Thyroid gland (tissue), 4 donors: ENCODE measurements around the gene ELFN2. TPM values are rescaled to one million over a fixed set of nuclear protein-coding genes. Genes with fewer than 3 reads are reported as not detected.

ENCODE experiments used
- DNase-seq, 2 donors: peaks; one replicate each; pipeline ENCODE4 v3.0.0-alpha.2; 2019
- H3K27ac ChIP-seq, 3 donors: fragments of 200-600 bp; sonication (generic); 1 replicate in 2 of 3; 2 replicates in 1 of 3; pipeline ENCODE4 v1.5.1; 2016 to 2019; ENCODE audit warnings: mild to moderate bottlenecking in 1 of 3, moderate library complexity in 1 of 3
- H3K27me3 ChIP-seq: fragments of 200-600 bp; sonication (generic); one replicate; pipeline ENCODE4 v1.5.1; 2019
- H3K36me3 ChIP-seq, 2 donors: fragments of 200-600 bp; sonication (generic); one replicate each; pipeline ENCODE4 v1.5.1; 2016 to 2019
- H3K4me1 ChIP-seq, 2 donors: fragments of 200-600 bp; sonication (generic); one replicate each; pipeline ENCODE4 v1.5.1; 2017 to 2019
- H3K4me3 ChIP-seq, 3 donors: fragments of 200-600 bp; sonication (generic); replicated peaks in 1 of 3; 1 replicate in 2 of 3; 2 replicates in 1 of 3; pipeline ENCODE4 v1.5.1; 2016; ENCODE audit warnings: mild to moderate bottlenecking in 1 of 3
- H3K9me3 ChIP-seq: fragments of 200-600 bp; sonication (generic); one replicate; pipeline ENCODE4 v1.5.1; 2017
- CTCF ChIP-seq, 6 experiments: fragments of 200-600 bp in 3 of 6; fragments of 450-650 bp in 3 of 6; sonication (generic) in 3 of 6; IDR thresholded peaks; one replicate each; pipeline ENCODE4 v1.5.1; 2016 to 2019; ENCODE audit warnings: antibody characterized with exemption in 6 of 6, mild to moderate bottlenecking in 2 of 6, inconsistent platforms in 1 of 6, moderate library complexity in 1 of 6
- POLR2A ChIP-seq, 2 donors: fragments of 450-650 bp; IDR thresholded peaks; one replicate each; pipeline ENCODE4 v1.6.1; 2017; ENCODE audit warnings: antibody characterized with exemption in 2 of 2, mild to moderate bottlenecking in 2 of 2, moderate library complexity in 1 of 2
- WGBS, 2 donors: methylation state at CpG; one replicate each; pipeline ENCODE4 v1.1.5; 2017; 5-methylcytosine and 5-hydroxymethylcytosine counted together
- intact Hi-C: fragments of 100-400 bp; cut with DNase I; formaldehyde crosslinking; loops from one replicate; pipeline ENCODE4 v1.15.1; 2023
- total RNA-seq, 4 donors: library from RNA; depleted of rRNA; stranded (reverse); fragments of >200 nt; gene quantifications; one replicate each; pipeline ENCODE4 v1.2.3, GENCODE V29; 2016

ELFN2 gene
- total RNA-seq, 4 donors from 2014 or later, result 0.05 TPM; not detected in 3

DNA sequence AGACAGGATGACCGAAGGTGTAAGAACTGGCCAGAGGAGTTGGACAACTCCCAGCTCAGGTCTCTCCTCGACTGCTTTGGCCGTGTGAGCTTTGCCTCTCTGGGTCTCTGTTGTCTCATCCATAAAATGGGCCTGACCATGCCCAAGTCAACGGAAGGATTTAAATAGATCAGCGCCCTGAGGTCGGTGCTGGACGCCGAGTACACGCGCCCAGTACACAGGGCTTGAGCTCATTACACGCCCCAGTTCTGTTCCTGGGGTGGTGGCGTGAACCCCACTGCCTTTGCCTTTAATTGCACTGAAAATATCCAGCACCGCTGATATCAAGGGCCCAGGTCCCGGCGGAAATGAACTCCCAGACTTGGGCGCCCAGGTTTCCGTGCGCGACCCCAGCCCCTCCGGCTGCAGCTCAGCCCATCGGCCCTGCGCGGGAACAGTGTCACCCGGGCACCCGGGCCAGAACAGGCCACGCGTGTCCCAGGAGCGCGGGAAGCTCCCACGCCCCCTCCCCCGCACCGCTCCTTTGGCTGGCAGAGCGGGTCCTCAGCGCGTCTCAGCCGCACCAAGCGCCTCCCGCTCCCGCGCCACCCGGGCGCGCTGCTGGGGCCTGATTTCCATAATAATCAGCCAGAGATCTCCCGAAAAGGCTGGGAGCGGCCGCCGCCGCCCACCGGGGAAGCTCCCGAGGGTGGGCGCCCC lies 102.8 kb downstream of the ELFN2 start:
- H3K27ac ChIP-seq, result no peak overlapping the region
- H3K36me3 ChIP-seq, result no peaks in the 10 kb centered on the region
- 11 to 20% methylated on average over 4 to 37 of the region's 51 CpGs for WGBS, 2 donors
- H3K27me3 ChIP-seq, result peaks cover 17% of the 10 kb centered on the region
- intact Hi-C loops, result no loop called here
- TF ChIP-seq CTCF (IDR thresholded peaks at IDR 0.05) (no peak), POLR2A (IDR thresholded peaks at IDR 0.05) (no peak)
- no peaks in the 10 kb centered on the region for H3K4me1 ChIP-seq
- H3K4me3 ChIP-seq, result no peak overlapping the region
- DNase-seq, result no peak
- no peaks in the 10 kb centered on the region for H3K9me3 ChIP-seq

DNA sequence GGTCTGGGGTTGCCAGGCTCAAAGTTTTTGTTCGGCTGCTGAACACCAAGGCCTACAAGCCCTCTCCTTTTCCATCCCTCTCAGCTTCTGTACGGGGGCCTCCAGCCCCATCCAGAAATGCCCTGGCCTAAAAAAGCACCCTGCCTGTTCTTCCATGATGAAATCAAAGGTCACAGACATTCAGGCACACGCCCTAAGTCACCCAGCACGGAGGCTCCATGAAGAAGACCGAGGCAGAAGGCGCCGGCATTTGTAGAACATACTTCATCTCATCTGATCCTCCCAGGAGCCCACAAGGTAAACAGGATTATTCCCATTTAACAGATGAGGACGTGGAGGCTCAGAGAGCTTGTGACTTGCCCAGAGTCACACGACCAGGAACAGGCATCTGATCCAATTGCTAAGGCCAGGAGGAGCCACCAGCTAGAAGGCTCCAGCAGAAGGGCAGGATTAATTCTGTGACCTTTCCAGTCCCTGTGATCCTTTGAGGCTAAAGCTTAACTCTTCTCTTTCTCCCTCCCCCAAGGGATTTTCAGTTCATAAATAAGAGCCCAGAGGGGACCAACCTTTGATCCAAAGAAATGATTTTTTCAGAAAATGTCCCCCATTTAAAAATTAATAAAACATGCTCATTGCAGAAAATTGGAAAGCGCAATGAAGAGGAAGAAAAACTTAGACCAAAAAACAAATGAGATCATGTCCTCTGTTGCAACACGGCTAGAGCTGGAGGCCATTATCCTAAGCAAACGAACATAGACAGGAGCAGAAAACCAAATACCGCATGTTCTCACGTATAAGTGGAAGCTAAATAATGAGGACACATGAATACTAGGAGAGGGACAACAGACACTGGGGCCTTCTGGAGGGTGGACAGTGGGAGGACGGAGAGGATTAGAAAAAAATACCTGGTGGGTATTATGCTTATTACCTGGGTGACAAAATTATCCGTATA lies 106.3 kb downstream of the ELFN2 start:
- Histone ChIP-seq H3K9me3 (no peaks in the 10 kb centered on the region), H3K4me1 (no peaks in the 10 kb centered on the region), H3K4me3 (no peak overlapping the region), H3K27ac (no peak overlapping the region), H3K27me3 (peaks cover 15% of the 10 kb centered on the region), H3K36me3 (no peaks in the 10 kb centered on the region)
- 76 to 87% methylated on average over 15 to 16 of the region's 16 CpGs for WGBS, 2 donors
- intact Hi-C loops, result no loop called here
- DNase-seq, result no peak
- TF ChIP-seq POLR2A (IDR thresholded peaks at IDR 0.05) (no peak), CTCF (IDR thresholded peaks at IDR 0.05) (no peak)

- no peak for DNase-seq
- Histone ChIP-seq H3K9me3 (no peaks in the 10 kb centered on the region), H3K4me3 (no peak overlapping the region), H3K27me3 (no peaks in the 10 kb centered on the region), H3K36me3 (no peaks in the 10 kb centered on the region), H3K4me1 (no peaks in the 10 kb centered on the region), H3K27ac (no peak overlapping the region)
- 53 to 60% methylated on average over 10 of the region's 10 CpGs for WGBS, 2 donors
- intact Hi-C loops, result loop anchor here (5.0 to 10.0 kb wide), 2 partner anchors 138 to 275 kb away; no protein-coding TSS in a partner anchor
- TF ChIP-seq POLR2A (IDR thresholded peaks at IDR 0.05) (no peak), CTCF (IDR thresholded peaks at IDR 0.05) (no peak)
Measured at GRCh38 chr22:37319469-37319868, 107.8 kb downstream of the ELFN2 start.

- DNase-seq, result no peak
- H3K27ac ChIP-seq, result no peak overlapping the region
- H3K4me3 ChIP-seq, result no peak overlapping the region
- no peaks in the 10 kb centered on the region for H3K4me1 ChIP-seq
- intact Hi-C loops, result loop anchor here (5.0 to 10.0 kb wide), 2 partner anchors 139 to 276 kb away; no protein-coding TSS in a partner anchor
- no peaks in the 10 kb centered on the region for H3K36me3 ChIP-seq
- 69 to 75% methylated on average over 18 of the region's 18 CpGs for WGBS, 2 donors
- H3K27me3 ChIP-seq, result no peaks in the 10 kb centered on the region
- no peak for TF ChIP-seq CTCF (IDR thresholded peaks at IDR 0.05)
- TF ChIP-seq POLR2A (IDR thresholded peaks at IDR 0.05), result no peak
- H3K9me3 ChIP-seq, result no peaks in the 10 kb centered on the region
Measured at GRCh38 chr22:37318364-37319109, 108.7 kb downstream of the ELFN2 start.

Other genes starting within 250 kb of the ELFN2 start
- 1 to 10 TPM; 1.7 to 4.8 (median 3.6) TPM for gene C1QTNF6, start 239.2 kb downstream of the ELFN2 start, total RNA-seq
- under 1 TPM in 3 of 4 donors, not detected in 1; 0.11 to 0.24 (median 0.13) TPM for gene SSTR3, start 215.0 kb downstream of the ELFN2 start, total RNA-seq
- gene RAC2, start 183.2 kb downstream of the ELFN2 start, total RNA-seq, result 1 to 10 TPM; 3.6 to 6.0 (median 4.6) TPM
- gene CYTH4, start 145.0 kb downstream of the ELFN2 start, total RNA-seq, result 10 to 100 TPM in 1 of 4 donors, 1 to 10 TPM in 3; 3.3 to 15.1 (median 4.2) TPM
- gene MFNG, start 58.9 kb upstream of the ELFN2 start, total RNA-seq, result 10 to 100 TPM; 15.2 to 30.6 (median 19.2) TPM
- 10 to 100 TPM in 3 of 4 donors, 1 to 10 TPM in 1; 6.5 to 17.3 (median 11.0) TPM for gene CARD10, start 91.9 kb upstream of the ELFN2 start, total RNA-seq
- 10 to 100 TPM; 15.7 to 23.3 (median 18.3) TPM for gene CDC42EP1, start 133.0 kb upstream of the ELFN2 start, total RNA-seq
- gene LGALS2, start 152.6 kb upstream of the ELFN2 start, total RNA-seq, result not detected
- 10 to 100 TPM; 46.2 to 90.5 (median 60.4) TPM for gene GGA1, start 181.4 kb upstream of the ELFN2 start, total RNA-seq
- 10 to 100 TPM in 1 of 4 donors, 1 to 10 TPM in 2, under 1 TPM in 1; 0.81 to 10.1 (median 3.3) TPM for gene SH3BP1, start 212.2 kb upstream of the ELFN2 start, total RNA-seq
- gene PDXP, start 231.2 kb upstream of the ELFN2 start, total RNA-seq, result 10 to 100 TPM in 3 of 4 donors, 1 to 10 TPM in 1; 4.2 to 15.8 (median 12.3) TPM
- gene LGALS1, start 248.2 kb upstream of the ELFN2 start, total RNA-seq, result 100 to 1,000 TPM; 146 to 212 (median 188) TPM